ENCODE measurements around the gene MOG.

Gene MOG

DNA sequence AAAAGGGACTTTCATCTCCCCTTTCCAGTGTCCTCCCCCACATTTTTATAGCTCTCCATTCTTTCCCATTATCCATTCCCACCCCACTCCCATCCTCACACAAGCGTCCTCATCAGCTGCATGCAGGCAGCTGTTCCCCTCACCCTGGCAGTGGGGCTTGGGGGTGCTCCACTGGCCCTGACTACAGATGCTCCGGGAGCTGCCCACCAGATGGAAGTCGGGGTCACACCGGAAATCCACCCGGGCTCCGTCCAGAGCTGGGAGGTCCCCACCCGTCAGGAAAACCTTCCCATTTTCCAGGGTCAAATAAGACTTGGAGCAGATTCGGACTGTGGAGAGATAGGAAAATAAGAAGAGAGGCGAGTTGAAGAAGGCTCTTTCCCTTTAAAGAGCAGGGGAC is 26.6 kb upstream of the MOG start:
- H3K27ac ChIP-seq: no peak overlapping the region

DNA sequence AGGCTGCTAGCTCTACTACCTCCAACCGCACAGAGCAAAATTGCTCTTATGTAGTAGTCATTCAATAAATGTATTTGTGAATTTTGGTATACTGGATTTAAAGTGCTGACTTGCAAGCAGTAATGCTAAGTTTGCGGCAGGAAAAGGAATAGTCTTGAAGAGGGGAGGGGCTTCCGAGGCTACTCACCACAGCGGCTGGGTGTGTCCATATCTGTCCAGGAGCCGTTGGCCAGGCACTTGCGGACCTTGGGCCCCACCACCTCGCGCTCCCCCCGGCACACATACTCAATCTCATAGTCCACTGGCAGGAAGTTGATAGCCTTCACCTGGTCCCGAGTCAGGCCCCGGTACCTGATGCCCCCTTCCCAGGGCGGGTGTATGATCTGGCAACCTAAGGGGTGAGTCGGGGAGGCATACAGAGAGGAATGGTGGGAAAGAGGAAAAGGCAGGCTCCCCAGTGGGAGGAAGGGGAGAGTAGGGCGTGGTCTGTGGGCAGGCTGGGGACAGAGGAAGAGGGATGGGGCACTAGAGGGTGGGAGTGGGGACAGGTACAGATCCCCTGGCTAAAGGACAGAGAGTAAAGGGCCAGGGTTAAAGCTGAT is 25.6 kb upstream of the MOG start:
- TF ChIP-seq, protein P1, sequence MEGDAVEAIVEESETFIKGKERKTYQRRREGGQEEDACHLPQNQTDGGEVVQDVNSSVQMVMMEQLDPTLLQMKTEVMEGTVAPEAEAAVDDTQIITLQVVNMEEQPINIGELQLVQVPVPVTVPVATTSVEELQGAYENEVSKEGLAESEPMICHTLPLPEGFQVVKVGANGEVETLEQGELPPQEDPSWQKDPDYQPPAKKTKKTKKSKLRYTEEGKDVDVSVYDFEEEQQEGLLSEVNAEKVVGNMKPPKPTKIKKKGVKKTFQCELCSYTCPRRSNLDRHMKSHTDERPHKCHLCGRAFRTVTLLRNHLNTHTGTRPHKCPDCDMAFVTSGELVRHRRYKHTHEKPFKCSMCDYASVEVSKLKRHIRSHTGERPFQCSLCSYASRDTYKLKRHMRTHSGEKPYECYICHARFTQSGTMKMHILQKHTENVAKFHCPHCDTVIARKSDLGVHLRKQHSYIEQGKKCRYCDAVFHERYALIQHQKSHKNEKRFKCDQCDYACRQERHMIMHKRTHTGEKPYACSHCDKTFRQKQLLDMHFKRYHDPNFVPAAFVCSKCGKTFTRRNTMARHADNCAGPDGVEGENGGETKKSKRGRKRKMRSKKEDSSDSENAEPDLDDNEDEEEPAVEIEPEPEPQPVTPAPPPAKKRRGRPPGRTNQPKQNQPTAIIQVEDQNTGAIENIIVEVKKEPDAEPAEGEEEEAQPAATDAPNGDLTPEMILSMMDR (IDR thresholded peaks at IDR 0.05): no peak
- no peak for TF ChIP-seq ZFX (IDR thresholded peaks at IDR 0.05; ENCODE audit: borderline replicate concordance)
- no peak overlapping the region for H3K27ac ChIP-seq

More for the DNA sequence above, 26.6 kb upstream of the MOG start:
- TF ChIP-seq, protein P1 (IDR thresholded peaks at IDR 0.05): no peak
- TF ChIP-seq ZFX (IDR thresholded peaks at IDR 0.05; ENCODE audit: borderline replicate concordance): no peak

DNA sequence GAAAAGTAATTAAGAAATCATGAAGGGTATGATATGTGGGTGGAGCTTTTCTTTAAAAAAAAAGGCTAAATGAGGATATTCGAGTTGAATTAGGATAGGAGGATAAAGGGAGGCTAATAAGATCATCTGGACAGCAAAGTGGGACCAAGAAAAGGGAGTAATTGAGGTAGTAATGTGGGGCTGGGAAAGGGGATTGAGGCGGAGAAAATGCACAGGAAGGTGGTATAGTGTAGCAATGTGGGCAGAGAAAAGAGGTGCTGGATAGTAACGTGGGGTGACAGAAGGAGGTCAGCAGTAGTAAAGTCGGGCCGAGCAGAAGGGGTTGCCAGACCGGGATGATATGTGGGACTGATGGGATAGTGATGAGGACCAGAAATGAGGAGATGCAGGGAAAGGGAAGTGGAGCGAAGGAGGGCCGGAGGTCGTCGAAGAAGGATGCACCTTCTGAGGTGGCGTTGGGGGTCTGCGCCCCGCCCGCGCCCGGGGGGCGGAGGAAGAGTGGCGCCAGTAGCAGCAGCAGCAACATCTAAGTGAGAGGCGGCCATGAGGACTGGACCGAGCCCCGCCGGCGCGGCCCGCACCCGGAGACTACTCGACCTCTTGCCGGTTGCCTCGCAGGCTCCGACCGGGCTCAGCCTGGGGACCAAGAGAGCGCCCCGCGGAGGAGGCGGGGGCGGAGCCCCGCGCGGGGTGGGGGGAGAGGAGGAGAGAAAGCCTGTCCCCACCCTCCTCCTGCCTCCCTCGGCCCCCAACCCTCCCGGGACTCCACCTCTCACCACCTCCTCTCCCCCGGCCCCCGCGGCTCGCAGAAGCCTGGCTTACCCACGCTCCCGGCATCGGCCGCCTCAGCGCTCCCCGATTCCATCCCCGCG is 24.8 kb upstream of the MOG start:
- no peak for TF ChIP-seq ZFX (IDR thresholded peaks at IDR 0.05; ENCODE audit: borderline replicate concordance)
- TF ChIP-seq, protein P1 (IDR thresholded peaks at IDR 0.05): no peak
- H3K27ac ChIP-seq: no peak overlapping the region

DNA sequence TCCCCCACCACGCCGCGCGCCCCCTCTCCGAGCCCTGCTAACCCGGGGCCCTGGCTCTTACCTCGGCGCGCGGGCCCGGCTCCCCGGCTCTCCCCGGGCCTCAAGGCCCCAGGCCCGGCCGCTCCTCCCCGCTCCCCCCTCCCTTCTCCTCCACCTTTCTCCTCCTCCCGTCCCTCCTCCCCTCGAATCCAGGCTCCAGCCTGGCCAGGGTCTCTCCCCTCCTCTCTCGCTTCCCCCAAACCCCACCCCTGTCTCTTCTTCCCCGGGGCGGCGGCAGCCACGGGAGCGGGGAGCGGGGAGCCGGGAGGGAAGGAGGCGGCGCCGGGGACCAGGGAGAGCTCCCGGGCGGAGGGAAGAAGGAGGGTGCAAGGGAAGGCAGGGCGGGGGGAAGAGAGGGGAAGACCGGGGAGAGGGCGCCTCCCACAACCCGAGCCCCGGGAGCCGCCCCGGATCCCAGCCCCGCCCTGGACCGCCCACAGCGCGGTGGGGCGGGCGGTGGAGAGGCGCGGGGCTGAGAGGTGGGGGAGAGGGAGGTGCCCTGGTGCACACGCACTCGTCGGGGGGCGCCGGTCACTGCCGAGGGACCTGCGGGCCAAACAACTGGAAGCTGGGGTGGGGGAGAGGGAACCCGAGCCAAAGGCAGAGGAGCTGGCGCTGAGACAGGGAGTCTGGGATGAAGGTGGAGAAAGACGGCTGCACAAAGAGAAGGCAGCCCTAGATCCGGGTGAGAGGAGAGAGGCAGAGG is 23.9 kb upstream of the MOG start, which contains the start of gene GABBR1:
Gene GABBR1 (minus strand): TSS at position 395 of the 745 bp plus-strand sequence. CDS start 798 bp downstream, outside the sequence.
- no peak for TF ChIP-seq ZFX (IDR thresholded peaks at IDR 0.05; ENCODE audit: borderline replicate concordance)
- TF ChIP-seq, protein P1 (IDR thresholded peaks at IDR 0.05): no peak
- no peak within 1 kb of the TSS for H3K27ac ChIP-seq

DNA sequence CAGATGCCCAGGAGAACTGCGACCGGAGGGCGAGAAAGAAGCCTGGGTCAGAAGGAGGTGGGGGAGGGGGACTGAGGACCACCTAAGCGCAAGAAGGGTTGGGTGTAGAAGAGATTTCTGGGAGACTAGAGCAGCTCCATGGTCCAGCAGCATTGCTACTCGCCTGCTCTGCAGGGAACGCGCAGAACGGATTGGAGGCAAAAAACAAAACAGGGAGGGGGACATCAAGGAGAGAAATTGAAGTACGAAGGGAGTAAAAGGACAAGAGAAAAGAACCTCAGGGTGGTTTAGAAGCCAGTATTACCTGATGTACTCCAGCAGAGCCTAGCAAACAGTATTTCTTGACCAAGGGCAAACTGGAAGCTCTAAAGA is 23.4 kb upstream of the MOG start:
- no peak for TF ChIP-seq ZFX (IDR thresholded peaks at IDR 0.05; ENCODE audit: borderline replicate concordance)
- TF ChIP-seq, protein P1 (IDR thresholded peaks at IDR 0.05): no peak
- H3K27ac ChIP-seq: no peak overlapping the region

DNA sequence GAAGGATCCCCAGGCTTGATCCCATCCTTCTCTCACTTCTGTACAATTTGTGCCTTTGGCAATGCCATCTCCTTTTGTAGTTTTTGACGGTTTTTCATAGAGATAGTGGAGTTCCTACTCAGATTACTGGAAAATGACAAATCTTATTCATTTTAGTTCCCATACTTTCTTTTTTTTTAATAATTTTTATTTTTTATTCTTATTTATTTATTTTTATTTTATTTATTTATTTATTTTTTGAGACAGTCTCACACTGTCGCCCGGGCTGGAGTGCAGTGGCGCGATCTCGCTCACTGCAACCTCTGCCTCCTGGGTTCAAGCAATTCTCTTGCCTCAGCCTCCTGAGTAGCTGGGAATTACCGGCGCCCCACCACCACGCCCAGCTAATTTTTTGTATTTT is 19.6 kb upstream of the MOG start:
- no peak overlapping the region for H3K27ac ChIP-seq
- no peak for TF ChIP-seq ZFX (IDR thresholded peaks at IDR 0.05; ENCODE audit: borderline replicate concordance)
- TF ChIP-seq, protein P1 (IDR thresholded peaks at IDR 0.05): no peak

Data from 22Rv1 (cell line).